G401 (cell line): ENCODE results near the gene NAA35. TPM values are rescaled to one million over a fixed set of nuclear protein-coding genes. Genes with fewer than 3 reads are reported as not detected.
"Not testable (repeated sequence)": the region's sequence is repeated elsewhere in the genome, so short reads cannot be mapped to it uniquely, and the experiment has no call there.

ENCODE experiments used
- DNase-seq: peaks from one replicate; pipeline ENCODE4 v3.0.0-alpha.2; 2015; ENCODE audit warnings: low spot score
- in situ Hi-C: cut with HindIII; loops from 2 replicates; pipeline ENCODE4 v1.10.0; 2016; ENCODE audit warnings: low sequenced_read_pairs, mixed read lengths
- total RNA-seq: library from RNA; depleted of rRNA; stranded (reverse); fragments of >200 nt; shearing (Covaris generic); gene quantifications from 2 replicates; pipeline ENCODE4 v1.2.3, GENCODE V29; 2014; rRNA removed

NAA35 gene
- total RNA-seq, 1 experiment from 2014 or later: 59.2 TPM

DNA sequence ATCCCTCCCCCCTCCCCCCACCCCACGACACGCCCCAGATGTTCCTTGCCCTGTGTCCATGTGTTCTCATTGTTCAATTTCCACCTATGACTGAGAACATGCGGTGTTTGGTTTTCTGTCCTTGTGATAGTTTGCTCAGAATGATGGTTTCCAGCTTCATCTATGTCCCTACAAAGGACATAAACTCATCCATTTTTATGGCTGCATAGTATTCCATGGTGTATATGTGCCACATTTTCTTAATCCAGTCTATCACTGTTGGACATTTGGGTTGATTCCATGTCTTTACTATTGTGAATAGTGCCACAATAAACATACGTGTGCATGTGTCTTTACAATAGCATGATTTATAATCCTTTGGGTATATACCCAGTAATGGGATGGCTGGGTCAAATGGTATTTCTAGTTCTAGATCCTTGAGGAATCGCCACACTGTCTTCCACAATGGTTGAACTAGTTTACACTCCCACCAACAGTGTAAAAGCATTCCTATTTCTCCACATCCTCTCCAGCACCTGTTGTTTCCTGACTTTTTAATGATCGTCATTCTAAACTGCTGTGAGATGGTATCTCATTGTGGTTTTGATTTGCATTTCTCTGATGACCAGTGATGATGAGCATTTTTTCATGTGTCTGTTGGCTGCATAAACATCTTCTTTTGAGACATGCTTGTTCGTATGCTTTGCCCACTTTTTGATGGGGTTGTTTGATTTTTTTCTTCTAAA, 107.2 kb downstream of the NAA35 start:
- DNase-seq, in situ Hi-C loops: not testable (repeated sequence)

DNA sequence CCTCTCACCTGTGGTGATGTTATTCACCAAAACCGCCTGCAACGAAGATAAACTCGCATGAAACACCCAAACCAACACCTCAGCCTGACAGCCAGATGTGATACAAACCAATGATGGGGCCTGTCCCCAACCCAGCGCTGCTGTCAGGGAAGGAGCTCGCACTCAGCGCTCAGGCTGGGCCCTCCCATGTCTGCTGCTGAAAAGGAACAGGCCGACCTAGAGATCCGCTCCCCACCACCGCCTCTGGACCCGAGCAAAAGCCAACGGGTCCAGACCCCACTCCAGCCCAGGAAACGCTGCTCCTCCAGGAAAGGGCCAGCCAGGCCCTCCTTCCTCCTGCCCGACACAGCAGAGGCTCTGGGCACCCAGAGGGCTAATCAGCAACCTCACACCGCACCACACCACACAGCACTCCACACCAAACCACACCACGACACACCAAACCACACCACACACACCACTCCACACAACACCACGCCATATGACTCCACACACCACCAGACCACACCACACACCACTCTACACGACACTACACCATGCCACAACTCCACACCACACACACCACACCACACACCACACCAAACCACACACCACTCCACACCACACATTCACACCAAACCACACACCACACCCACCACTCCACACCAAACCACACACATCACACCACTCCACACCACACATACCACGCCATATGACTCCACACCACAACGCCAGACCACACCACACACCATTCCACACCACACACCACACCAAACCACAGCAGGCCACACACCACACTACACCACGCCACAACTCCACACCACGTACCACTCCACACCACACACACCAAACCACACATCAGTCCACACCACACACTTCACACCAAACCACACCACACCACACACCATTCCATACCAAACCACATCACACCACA, 111.9 kb downstream of the NAA35 start:
- in situ Hi-C loops: no loop called here

DNA sequence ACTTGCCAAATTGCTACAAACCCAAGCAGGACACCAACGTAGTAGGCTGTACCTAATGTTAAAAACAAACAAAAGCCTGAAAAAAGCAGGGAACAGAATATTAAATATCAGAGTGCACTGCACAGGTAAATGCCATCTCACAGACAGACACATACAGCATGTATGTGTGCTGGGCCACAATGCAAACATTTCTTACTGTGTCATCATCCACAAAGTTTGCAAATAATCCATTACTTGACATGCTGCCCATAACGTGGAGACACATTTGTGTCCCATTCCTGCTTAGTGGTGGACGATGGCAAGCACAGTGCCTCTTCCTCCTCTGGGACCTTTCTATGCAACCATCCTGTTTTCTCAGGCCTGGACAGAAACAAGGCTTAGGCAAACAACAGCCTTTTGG, 113.7 kb downstream of the NAA35 start:
- in situ Hi-C loops: no loop called here
- no peak for DNase-seq

More for the DNA sequence above, 111.9 kb downstream of the NAA35 start:
- no peak for DNase-seq

- in situ Hi-C loops: no loop called here
- DNase-seq: no peak
Measured at GRCh38 chr9:86057491-86057890, 116.5 kb downstream of the NAA35 start.

- in situ Hi-C loops: no loop called here
- DNase-seq: no peak
Measured at GRCh38 chr9:86061972-86062739, 121.2 kb downstream of the NAA35 start.

DNA sequence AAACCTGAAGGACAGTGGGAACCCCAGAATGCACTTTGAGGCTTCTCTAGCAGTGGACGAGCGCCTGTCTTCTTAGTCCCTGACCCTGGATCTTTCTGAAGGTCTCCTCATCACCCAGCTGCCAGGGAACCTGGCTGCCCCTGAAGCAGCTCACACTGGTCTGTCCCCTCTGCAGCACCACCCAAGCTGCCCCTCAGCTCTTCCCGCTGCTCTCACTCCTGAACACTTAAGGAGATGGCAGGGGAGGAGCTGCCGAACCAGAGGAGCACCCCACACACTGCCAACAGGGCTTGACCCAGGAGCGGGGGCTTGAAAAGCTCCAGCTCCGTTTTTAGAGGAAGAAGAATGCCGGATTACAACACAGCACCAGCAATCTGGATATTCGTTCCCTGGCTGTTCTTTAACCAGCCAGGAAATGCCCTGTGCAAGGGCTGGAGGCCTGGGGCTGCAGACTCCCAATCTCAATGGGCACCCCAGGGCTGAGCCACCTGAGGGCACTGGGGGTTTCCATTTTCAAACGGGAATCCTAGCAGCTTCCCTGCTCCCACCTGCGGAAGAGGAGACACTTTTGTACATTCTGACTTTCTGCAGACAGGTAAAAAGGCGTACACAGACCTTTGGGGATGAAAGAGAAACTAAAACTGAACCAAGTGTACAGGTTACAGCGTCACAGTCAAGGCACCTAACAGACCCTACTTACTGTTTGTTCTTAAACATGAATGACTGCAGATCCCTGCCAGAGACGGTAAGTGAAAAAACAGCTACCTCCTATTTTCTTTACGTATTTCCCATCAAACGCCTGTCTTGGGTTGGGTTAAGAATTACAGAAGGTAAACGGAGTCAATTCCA, 122.1 kb downstream of the NAA35 start:
- in situ Hi-C loops: no loop called here

DNA sequence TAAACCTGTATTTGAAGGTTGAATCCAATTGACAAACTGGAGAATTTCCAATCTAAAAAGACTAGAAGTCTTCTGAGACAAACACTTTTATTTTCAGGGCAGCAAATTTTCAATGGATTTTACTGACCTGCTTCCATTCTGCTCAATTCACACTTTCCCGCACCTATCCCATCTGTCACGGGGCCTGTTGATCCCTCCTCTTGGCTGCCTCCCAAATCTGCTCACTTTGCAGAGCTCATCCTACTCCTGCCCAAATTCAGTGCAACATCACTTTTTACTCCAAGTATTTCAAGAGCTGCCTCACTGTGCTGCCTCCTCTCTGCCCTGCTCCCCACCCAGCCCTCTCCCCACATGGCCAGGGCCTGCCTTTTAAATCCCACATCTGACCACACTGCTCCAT, 123.3 kb downstream of the NAA35 start:
- in situ Hi-C loops: no loop called here
- DNase-seq: peak; percentile 94

More for the DNA sequence above, 122.1 kb downstream of the NAA35 start:
- DNase-seq: no peak

DNA sequence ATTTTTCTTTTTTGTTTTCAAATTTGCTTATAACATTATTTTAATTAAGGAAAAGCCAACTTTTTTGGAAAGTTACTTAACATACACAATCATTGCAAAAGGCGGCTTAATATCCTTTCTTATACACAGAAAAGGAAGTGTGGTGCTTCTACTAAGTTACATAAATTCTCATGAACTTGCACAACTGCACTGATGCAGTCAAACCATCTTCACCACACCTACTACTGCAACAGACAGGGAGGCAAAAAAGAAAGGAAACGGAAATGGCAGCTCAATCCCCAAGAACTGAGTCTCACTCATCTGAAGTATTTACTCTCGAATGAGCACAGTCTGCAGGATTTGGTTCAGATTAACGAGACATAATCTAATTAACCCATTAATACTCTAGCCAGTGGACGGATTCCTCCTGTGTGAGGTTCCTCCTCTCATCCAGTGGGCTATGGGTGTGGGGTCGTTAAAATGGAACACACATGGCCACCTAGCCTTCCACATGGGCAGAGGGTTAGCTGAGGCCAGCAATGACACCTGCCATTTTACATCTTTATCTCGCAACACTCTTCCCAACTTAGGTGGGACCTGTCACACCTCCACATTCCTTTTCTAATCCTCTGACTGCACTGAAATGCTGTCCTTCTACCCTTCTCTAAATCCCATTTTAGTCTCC, 128.4 kb downstream of the NAA35 start:
- DNase-seq: no peak
- in situ Hi-C loops: no loop called here

Other genes with a start within 250 kb of the NAA35 start
- gene AGTPBP1, start 199.2 kb upstream of the NAA35 start, total RNA-seq: 85.2 and 122 TPM in 2 replicates
- 39.9 and 41.8 TPM in 2 replicates for gene GOLM1, start 158.4 kb downstream of the NAA35 start, total RNA-seq